ENCODE results near the gene ASF1B.

- TF ChIP-seq POLR2AphosphoS5 (IDR thresholded peaks at IDR 0.05) (no peak), CTCF (IDR thresholded peaks at IDR 0.05) (no peak), POLR2A (IDR thresholded peaks at IDR 0.05) (no peak), EP300 (IDR thresholded peaks at IDR 0.05) (no peak)
Measured at GRCh38 chr19:14105680-14106079, 30.7 kb downstream of the ASF1B start.

Data from gastroesophageal sphincter (tissue), 3 donors.